ENCODE measurements around the gene API5. TPM values are rescaled to one million over a fixed set of nuclear protein-coding genes. Genes with fewer than 3 reads are reported as not detected.

Gene API5
- total and polyA plus RNA-seq, 2 experiments from 2014 or later: 36.1 to 144 TPM

DNA sequence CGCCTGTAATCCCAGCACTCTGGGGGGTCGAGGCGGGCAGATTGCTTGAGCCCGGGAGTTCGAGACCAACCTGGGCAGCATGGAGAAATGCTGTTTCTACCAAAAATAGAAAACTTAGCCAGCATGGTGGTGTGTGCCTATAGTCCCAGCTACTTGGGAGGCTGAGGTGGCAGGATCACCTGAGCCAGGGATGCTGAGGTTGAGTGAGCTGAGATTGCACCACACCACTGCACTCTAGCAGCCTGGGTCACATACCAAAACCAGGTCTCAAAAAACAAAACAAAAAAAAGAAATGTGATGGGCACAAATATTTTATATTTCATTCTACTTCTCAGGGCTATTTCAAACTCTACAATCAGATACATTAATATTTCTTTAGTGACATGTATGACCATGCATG lies 72.6 kb downstream of the API5 start (continued):
- TF ChIP-seq, protein P1, sequence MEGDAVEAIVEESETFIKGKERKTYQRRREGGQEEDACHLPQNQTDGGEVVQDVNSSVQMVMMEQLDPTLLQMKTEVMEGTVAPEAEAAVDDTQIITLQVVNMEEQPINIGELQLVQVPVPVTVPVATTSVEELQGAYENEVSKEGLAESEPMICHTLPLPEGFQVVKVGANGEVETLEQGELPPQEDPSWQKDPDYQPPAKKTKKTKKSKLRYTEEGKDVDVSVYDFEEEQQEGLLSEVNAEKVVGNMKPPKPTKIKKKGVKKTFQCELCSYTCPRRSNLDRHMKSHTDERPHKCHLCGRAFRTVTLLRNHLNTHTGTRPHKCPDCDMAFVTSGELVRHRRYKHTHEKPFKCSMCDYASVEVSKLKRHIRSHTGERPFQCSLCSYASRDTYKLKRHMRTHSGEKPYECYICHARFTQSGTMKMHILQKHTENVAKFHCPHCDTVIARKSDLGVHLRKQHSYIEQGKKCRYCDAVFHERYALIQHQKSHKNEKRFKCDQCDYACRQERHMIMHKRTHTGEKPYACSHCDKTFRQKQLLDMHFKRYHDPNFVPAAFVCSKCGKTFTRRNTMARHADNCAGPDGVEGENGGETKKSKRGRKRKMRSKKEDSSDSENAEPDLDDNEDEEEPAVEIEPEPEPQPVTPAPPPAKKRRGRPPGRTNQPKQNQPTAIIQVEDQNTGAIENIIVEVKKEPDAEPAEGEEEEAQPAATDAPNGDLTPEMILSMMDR (conservative IDR thresholded peaks at IDR 0.05; ENCODE audit: low read depth in 2 of 2): no peak
- TF ChIP-seq EZH2 (IDR thresholded peaks at IDR 0.05; ENCODE audit: low read depth, unreplicated experiment) (no peak), EZH2phosphoT487 (IDR thresholded peaks at IDR 0.05; ENCODE audit: unreplicated experiment) (no peak), JUNB (IDR thresholded peaks at IDR 0.05; ENCODE audit: unreplicated experiment) (no peak), POLR2AphosphoS5 (IDR thresholded peaks at IDR 0.05; ENCODE audit: low read depth) (no peak)
- TF ChIP-seq, protein P2, sequence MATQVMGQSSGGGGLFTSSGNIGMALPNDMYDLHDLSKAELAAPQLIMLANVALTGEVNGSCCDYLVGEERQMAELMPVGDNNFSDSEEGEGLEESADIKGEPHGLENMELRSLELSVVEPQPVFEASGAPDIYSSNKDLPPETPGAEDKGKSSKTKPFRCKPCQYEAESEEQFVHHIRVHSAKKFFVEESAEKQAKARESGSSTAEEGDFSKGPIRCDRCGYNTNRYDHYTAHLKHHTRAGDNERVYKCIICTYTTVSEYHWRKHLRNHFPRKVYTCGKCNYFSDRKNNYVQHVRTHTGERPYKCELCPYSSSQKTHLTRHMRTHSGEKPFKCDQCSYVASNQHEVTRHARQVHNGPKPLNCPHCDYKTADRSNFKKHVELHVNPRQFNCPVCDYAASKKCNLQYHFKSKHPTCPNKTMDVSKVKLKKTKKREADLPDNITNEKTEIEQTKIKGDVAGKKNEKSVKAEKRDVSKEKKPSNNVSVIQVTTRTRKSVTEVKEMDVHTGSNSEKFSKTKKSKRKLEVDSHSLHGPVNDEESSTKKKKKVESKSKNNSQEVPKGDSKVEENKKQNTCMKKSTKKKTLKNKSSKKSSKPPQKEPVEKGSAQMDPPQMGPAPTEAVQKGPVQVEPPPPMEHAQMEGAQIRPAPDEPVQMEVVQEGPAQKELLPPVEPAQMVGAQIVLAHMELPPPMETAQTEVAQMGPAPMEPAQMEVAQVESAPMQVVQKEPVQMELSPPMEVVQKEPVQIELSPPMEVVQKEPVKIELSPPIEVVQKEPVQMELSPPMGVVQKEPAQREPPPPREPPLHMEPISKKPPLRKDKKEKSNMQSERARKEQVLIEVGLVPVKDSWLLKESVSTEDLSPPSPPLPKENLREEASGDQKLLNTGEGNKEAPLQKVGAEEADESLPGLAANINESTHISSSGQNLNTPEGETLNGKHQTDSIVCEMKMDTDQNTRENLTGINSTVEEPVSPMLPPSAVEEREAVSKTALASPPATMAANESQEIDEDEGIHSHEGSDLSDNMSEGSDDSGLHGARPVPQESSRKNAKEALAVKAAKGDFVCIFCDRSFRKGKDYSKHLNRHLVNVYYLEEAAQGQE (IDR thresholded peaks at IDR 0.05; ENCODE audit: unreplicated experiment): no peak

DNA sequence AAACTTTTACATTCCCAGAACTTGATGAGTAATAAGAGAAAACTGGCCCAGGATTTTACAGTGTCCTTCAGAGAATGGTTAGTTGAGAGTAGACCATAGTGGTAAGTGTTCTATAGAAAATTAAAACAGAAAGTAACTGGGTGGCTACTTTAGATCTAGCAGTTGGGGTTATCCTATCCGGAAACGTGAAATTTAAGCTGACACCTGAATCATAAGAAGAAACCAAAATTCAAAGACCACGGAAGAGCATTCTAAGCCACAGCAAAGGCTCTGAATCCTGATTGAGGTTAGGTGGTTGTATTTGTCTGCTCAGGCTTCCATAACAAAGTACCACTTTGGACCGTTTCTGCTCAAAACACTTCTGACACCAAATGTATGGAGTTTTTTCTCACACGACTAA lies 80.9 kb downstream of the API5 start:
- no peak overlapping the region for H3K4me2 ChIP-seq
- no peaks in the 10 kb centered on the region for H4K20me1 ChIP-seq (replicated peaks; ENCODE audit: insufficient read depth)
- no peaks in the 10 kb centered on the region for H3K27me3 ChIP-seq (ENCODE audit: insufficient read depth)
- no peaks in the 10 kb centered on the region for H3F3A ChIP-seq (replicated peaks; ENCODE audit: low read depth)
- TF ChIP-seq NANOG (IDR thresholded peaks at IDR 0.05; ENCODE audit: borderline replicate concordance): no peak
- TF ChIP-seq STAT1 (IDR thresholded peaks at IDR 0.05; ENCODE audit: unreplicated experiment): no peak
- no peak for TF ChIP-seq ZNF331 (CRISPR knock-in tag; IDR thresholded peaks at IDR 0.05; ENCODE audit: low read depth)
- TF ChIP-seq POLR2AphosphoS5 (IDR thresholded peaks at IDR 0.05; ENCODE audit: low read depth): no peak
- no peak for TF ChIP-seq EZH2 (IDR thresholded peaks at IDR 0.05; ENCODE audit: low read depth, unreplicated experiment)
- no peak for TF ChIP-seq CREB1 (CRISPR knock-in tag; IDR thresholded peaks at IDR 0.05; ENCODE audit: low read depth)
- no peak overlapping the region for H2AFZ ChIP-seq
- no peaks in the 10 kb centered on the region for H3K27me3 Mint-ChIP-seq (ENCODE audit: insufficient read depth, low read depth, poor library complexity)
- peaks cover 6% of the 10 kb centered on the region; the same call in 1 of the 2 replicates for H3K4me1 ChIP-seq (ENCODE audit: insufficient read depth)
- peak overlapping the region; percentile 11; the same call in 1 of the 2 replicates for H3K27ac Mint-ChIP-seq
- H3K4me3 Mint-ChIP-seq: no peak overlapping the region
- no peak for ATAC-seq
- no peak for DNase-seq (ENCODE audit: low spot score)
- peaks cover 27% of the 10 kb centered on the region; the same call in 1 of the 2 replicates for H3K36me3 ChIP-seq (ENCODE audit: insufficient read depth)
- no peak overlapping the region for H3K27ac ChIP-seq (ENCODE audit: low read depth)
- H3K36me3 Mint-ChIP-seq (ENCODE audit: low read depth): peaks cover 72% of the 10 kb centered on the region
- peaks cover 14% of the 10 kb centered on the region for H3K4me1 Mint-ChIP-seq
- H3K79me2 ChIP-seq (replicated peaks; ENCODE audit: insufficient read depth): no peaks in the 10 kb centered on the region
- no peak overlapping the region for H3K4me3 ChIP-seq
- H3K9me3 Mint-ChIP-seq: no peaks in the 10 kb centered on the region
- no peaks in the 10 kb centered on the region for H3K9me2 ChIP-seq (ENCODE audit: insufficient read depth)
